Measurements from ENCODE around the gene ELOA. TPM values are rescaled to one million over a fixed set of nuclear protein-coding genes. Genes with fewer than 3 reads are reported as not detected.
"Not testable (repeated sequence)": the region's sequence is repeated elsewhere in the genome, so short reads cannot be mapped to it uniquely, and the experiment has no call there.

ELOA gene
- total RNA-seq, 1 experiment from 2014 or later: 65.9 TPM

DNA sequence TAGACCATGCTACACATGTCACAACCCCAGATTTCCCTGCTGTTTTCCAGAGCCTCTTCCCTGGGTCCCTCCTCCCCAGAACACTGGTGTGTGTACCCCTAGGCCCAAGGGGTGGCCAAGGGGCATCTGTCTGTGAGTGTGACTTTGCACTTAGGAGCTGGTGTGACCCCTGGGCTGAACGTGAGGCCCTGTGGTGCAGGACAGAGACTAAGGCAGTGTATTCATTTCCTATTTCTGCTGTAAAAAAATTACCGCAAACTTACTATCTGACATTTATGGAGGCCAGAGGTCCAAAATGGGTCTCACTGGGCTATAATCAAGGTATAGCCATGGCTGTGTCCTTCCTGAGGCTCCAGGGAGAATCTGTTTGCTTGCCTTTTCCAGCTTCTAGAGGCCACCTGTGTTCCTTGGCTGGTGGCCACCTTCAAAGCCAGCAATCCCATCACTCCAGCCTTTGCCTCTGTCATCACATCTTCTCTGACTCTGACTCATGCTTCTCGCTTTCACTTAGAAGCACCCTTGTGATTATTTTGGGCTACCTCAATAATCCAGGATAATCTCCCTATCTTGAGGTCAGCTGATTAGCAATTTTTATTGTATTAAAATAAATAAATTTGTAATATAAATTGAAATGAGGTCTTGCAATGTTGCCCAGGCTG, 24.0 kb upstream of the ELOA start:
- Histone ChIP-seq H3K4me1 (no peaks in the 10 kb centered on the region), H3K27ac (no peak overlapping the region), H3K9me3 (replicated peaks) (no peaks in the 10 kb centered on the region), H3K4me3 (no peak overlapping the region), H3K36me3 (no peaks in the 10 kb centered on the region), H3K27me3 (no peaks in the 10 kb centered on the region)
- DNase-seq: no peak

DNA sequence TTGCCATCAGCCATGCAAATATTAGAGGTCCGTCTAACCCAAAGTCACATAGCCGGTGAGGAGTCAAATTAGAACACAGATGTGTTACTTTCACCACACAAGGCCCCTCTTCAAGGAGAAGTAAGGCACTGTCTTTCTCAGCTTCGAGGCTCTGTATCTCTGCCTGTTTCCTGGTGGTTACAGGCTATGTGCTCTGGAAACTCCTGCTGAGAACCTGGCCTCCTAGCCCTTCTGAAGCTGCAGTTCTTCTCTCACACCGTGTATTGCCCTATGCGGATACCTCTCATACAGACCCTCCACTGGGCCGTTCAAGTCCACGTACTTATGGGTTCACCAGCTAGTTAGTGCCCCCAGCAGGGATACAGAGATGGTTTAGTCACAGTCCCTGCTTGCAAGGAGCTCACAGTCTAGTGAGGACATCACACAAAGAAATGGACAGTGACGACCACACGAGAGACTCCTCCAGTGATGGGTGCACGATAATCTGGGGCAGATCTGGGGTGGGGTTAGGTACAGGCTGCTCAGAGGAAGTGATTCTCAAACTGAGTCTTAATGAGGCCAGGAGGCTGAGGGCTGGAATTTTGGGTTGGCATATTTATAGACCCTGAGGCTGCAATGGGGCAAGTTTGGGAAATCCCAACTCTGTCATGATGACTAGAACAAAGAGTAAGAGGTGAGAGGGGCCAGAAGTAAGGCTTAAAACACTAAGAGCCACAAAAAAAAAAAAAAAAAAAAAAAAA, 22.8 kb upstream of the ELOA start:
- H3K27ac ChIP-seq: no peak overlapping the region
- no peaks in the 10 kb centered on the region for H3K36me3 ChIP-seq

DNA sequence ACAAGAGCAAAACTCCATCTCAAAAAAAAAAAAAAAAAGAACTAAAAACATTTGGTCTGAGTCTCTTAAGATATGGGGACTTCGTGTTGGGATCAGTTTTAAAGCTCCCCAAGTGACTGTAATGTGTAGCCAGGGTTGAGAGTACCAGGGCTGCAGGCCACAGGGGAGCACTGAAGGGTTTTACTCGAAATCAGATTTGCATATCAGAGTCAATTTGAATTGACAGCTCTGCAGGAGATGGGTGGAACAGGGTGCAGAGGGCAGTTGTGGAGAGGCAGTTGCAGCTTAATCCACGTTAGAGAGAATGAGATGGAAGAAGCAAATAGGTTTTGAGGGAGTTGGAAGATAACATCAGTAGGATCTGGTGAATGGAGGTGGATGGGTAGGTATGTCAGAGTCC, 20.6 kb upstream of the ELOA start:
- Histone ChIP-seq H3K9me3 (replicated peaks) (no peaks in the 10 kb centered on the region), H3K4me1 (no peaks in the 10 kb centered on the region), H3K4me3 (no peak overlapping the region), H3K27ac (no peak overlapping the region), H3K36me3 (no peaks in the 10 kb centered on the region), H3K27me3 (no peaks in the 10 kb centered on the region)
- DNase-seq: no peak

More for the DNA sequence above, 22.8 kb upstream of the ELOA start:
- Histone ChIP-seq H3K4me3 (no peak overlapping the region), H3K27me3 (no peaks in the 10 kb centered on the region), H3K4me1 (no peaks in the 10 kb centered on the region), H3K9me3 (replicated peaks) (no peaks in the 10 kb centered on the region)
- no peak for DNase-seq

DNA sequence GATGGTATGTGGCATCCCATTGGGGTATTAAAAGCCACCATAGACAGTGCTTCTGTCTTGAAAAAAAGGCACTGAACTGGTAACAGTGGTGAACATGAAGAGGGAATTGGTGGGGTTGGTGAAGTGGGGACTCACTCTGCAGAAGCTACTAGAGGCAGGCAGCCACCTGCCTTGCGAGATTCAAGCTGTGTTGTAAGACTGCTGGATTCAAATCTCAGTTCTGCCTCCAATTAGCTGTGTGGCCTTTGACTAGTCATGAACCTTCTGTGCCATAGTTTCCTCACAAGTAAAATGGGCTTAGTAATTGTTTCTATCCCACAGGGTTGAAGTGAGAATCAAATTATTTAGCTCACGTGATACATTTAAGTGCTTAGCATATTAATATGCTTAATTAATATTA, 16.6 kb upstream of the ELOA start:
- H3K36me3 ChIP-seq: no peaks in the 10 kb centered on the region
- H3K27ac ChIP-seq: no peak overlapping the region
- no peak for DNase-seq
- no peak overlapping the region for H3K4me3 ChIP-seq
- H3K9me3 ChIP-seq (replicated peaks): no peaks in the 10 kb centered on the region
- no peaks in the 10 kb centered on the region for H3K4me1 ChIP-seq
- H3K27me3 ChIP-seq: no peaks in the 10 kb centered on the region

DNA sequence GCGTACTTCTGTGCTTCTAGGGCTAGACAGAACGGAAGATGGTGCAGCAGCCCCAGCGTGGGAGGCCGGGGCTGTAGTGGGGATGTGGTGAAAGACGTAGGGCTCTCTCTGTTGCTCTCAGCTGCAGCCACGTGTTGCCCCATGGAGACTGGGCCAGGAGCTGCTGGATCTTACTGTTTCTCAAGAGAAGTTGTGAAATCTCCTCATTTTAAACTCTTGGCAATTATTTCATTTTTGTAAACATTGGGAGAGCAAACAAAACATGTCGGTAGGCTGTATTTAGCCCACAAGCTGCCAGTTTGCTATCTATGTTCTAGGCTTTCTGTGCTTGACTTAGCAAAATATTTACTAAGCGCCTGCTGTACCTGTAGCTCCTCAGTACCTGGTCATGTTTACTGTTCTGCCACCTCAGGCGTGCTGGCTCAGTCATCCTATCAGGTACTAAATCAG, 15.9 kb upstream of the ELOA start:
- DNase-seq: no peak
- Histone ChIP-seq H3K36me3 (no peaks in the 10 kb centered on the region), H3K9me3 (replicated peaks) (no peaks in the 10 kb centered on the region), H3K27me3 (no peaks in the 10 kb centered on the region), H3K27ac (no peak overlapping the region), H3K4me1 (no peaks in the 10 kb centered on the region), H3K4me3 (no peak overlapping the region)

DNA sequence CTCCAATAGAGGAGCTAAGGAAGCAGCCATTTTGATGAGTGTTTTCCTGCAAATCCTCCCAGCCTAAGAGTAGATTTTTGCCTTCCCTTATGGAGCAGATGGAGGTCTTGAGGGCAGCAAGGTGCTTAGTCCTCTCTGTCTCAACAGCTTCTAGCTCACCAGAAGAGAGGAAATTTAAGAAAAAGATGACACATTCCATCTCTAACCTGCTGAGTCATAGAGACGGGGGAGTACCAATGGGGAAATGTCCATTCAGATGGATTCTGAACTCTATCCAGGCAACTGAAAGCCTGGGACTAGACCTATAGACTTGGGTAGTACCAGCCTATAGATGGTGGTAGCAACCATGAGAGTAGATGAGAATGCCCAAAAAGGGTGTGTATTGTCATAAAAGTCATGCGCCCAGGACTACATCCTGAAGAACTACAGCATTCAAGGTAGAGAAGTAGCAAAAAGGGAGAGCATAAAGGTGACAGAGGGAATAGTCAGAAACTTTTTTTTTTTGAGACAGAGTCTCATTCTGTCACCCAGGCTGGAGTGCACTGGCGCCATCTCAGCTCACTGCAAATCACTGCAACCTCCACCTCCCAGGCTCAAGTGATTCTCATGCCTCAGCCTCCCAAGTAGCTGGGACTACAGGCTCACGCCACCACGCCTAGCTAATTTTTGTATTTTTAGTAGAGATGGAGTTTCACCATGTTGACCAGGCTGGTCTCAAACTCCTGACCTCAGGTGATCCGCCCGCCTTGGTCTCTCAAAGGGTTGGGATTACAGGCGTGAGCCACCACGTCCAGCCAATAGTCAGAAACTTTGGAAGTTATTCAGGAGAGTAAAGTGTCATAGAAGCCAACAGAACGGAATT, 10.7 kb upstream of the ELOA start:
- no peaks in the 10 kb centered on the region for H3K36me3 ChIP-seq
- H3K9me3 ChIP-seq (replicated peaks): no peaks in the 10 kb centered on the region
- H3K27me3 ChIP-seq: no peaks in the 10 kb centered on the region
- DNase-seq: no peak
- no peak overlapping the region for H3K4me3 ChIP-seq
- no peak overlapping the region for H3K27ac ChIP-seq
- no peaks in the 10 kb centered on the region for H3K4me1 ChIP-seq

DNA sequence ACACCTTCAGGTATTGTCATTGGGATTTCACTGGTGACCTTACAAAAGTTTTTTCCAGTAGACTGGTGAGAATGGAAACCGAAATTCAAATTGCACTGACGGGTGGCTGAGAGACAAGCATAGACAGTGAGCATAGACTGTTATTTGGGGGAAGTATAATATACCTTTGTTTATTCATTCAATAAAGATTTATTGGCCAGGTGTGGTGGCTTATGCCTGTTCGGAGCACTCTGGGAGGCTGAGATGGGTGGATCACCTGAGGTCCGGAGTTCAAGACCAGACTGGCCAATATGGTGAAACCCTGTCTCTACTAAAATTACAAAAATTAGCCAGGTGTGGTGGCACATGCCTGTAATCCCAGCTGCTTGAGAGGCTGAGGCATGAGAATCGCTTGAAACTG, 10.0 kb upstream of the ELOA start:
- H3K9me3 ChIP-seq (replicated peaks); H3K27me3 ChIP-seq; H3K4me3 ChIP-seq; H3K36me3 ChIP-seq; H3K27ac ChIP-seq; H3K4me1 ChIP-seq; DNase-seq: not testable (repeated sequence)

DNA sequence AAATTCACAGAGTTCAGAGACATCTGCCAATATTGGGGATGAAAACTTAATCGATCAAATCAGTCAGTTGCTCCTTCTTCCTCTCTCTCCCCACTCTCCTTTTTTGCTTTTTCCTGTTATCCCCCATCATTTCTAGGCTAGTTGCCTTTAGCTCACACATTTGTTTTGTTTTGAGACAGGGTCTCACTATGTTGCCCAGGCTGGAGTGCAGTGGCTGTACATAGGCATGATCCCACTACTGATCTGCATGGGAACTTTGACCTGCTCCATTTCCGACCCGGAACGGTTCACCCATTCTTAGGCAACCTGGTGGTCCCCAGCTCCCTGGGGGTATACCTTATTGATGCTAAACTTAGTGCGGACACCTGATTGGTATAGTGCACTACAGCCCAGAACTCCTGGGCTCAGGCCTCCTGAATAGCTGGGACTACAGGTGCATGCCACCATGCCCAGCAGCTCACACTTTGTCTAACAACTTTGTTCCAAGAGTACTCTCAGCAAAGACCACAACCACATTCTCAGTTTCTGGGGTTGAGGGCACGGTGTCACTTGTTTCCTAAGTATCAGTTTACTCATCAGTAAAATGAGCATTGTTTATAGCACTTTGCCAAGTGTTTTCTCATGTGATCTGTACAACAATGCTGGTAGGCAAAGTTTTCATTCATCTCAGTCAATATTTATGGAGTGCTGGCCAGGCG, 6.7 kb upstream of the ELOA start:
- no peak overlapping the region for H3K27ac ChIP-seq
- no peaks in the 10 kb centered on the region for H3K36me3 ChIP-seq
- DNase-seq: no peak
- no peaks in the 10 kb centered on the region for H3K4me1 ChIP-seq
- H3K9me3 ChIP-seq (replicated peaks): no peaks in the 10 kb centered on the region
- no peaks in the 10 kb centered on the region for H3K27me3 ChIP-seq
- no peak overlapping the region for H3K4me3 ChIP-seq

DNA sequence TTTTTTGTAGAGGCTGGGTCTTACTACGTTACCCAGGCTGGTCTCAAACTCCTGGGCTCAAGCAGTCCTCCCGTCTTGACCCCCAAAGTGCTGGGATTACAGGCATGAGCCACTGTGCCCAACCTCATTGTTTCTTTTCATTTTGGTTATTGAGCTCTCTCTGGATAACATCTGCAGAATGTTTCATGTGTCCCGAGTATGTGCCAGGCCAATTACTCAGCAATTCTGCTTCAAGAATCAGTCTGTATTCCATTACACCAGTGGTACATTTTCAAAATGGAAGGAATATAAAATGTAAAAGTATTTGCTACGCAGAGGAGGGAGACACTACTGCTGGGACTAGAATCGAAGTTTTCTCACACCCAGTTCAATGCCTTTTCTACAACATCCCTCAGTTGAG, 1.7 kb upstream of the ELOA start:
- H3K27ac ChIP-seq: no peak overlapping the region
- peaks cover 8% of the 10 kb centered on the region; the same call in 1 of the 2 replicates for H3K4me1 ChIP-seq
- H3K4me3 ChIP-seq: no peak overlapping the region
- DNase-seq: no peak
- peaks cover 5% of the 10 kb centered on the region; the same call in 1 of the 2 replicates for H3K36me3 ChIP-seq
- no peaks in the 10 kb centered on the region for H3K27me3 ChIP-seq
- H3K9me3 ChIP-seq (replicated peaks): no peaks in the 10 kb centered on the region

DNA sequence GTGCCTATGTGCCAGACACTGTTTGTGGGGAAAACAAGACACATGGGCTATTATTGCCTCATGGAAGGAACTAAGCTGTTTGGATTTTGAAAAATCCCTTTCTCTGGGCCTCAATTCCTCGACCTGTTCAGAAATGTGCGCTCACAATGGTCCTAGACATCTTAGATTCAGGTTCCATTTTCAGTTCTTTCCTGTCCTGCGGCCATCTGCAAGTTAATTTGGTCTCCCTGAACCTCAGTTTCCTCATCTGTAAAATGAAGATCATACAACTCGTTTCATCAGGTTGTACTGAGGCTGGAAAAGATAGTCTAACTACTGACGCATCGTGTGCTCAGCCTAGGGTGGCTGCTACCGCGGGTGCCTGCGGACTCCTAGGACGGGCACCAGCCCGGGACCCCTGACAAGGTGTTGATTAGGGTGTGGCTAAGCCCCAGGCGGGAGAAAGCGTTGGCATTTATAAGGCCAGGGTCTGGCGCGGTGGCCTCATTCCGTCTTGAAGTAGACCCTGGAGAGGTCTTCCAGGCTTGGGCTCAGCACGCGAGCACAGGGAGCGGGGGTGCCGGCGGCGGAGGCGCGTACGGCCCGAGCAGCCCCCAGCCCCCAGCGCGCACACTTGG, 493 bp upstream of the ELOA start:
- H3K4me1 ChIP-seq: peaks cover 8% of the 10 kb centered on the region; the same call in 1 of the 2 replicates
- no peaks in the 10 kb centered on the region for H3K9me3 ChIP-seq (replicated peaks)
- peak overlapping the region; percentile 42; the same call in 1 of the 2 replicates for H3K27ac ChIP-seq
- DNase-seq: peak in 1 of 2 experiments; percentile 40
- H3K27me3 ChIP-seq: no peaks in the 10 kb centered on the region
- peaks cover 5% of the 10 kb centered on the region; the same call in 1 of the 2 replicates for H3K36me3 ChIP-seq
- H3K4me3 ChIP-seq: peak overlapping the region; percentile 95

DNA sequence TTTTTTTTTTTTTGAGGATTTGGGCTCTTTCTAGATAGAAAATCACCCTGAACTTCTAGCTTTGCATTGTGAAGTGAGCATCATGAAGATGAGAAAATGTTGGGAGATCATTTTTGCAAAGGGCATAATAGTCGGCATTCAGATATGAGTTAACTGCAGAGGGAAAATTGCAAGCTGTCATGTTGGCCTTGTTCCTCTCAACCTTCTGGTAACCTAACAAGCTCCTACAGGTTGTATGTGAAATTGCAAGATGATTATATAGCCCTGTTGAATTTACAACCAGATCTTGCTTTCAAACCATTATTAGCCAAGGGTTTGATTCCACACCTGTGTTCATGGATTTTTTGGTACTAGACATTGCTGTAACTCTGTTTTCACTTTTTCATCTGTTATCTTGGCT, 2.2 kb downstream of the ELOA start:
- Histone ChIP-seq H3K27ac (no peak overlapping the region), H3K36me3 (peaks cover 15% of the 10 kb centered on the region), H3K4me1 (peaks cover 8% of the 10 kb centered on the region), H3K4me3 (no peak overlapping the region), H3K9me3 (replicated peaks) (no peaks in the 10 kb centered on the region), H3K27me3 (no peaks in the 10 kb centered on the region)
- DNase-seq: peak in 1 of 2 experiments; percentile 43

DNA sequence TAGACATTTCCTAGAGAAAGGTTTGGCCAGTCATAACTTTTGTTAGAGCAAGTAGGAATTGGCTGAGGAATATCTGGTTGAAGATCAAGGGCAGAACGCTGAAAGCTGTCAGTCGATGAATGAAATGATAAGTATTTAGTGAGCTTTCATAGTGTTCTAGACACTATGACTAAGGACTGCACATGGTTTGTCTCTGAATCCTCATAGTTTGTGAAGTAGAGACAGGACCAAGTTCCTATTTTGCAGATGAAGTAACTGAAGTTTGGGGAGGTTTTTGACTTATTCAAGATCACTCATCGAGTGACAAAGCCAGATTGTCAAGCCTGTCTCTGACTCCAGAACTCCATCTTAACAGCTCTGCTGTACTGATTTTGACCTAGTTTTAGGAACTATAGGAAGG, 4.7 kb downstream of the ELOA start:
- no peaks in the 10 kb centered on the region for H3K9me3 ChIP-seq (replicated peaks)
- no peaks in the 10 kb centered on the region for H3K27me3 ChIP-seq
- H3K4me1 ChIP-seq: peaks cover 5% of the 10 kb centered on the region; the same call in 1 of the 2 replicates
- DNase-seq: no peak
- H3K4me3 ChIP-seq: no peak overlapping the region
- peaks cover 40% of the 10 kb centered on the region for H3K36me3 ChIP-seq
- no peak overlapping the region for H3K27ac ChIP-seq

DNA sequence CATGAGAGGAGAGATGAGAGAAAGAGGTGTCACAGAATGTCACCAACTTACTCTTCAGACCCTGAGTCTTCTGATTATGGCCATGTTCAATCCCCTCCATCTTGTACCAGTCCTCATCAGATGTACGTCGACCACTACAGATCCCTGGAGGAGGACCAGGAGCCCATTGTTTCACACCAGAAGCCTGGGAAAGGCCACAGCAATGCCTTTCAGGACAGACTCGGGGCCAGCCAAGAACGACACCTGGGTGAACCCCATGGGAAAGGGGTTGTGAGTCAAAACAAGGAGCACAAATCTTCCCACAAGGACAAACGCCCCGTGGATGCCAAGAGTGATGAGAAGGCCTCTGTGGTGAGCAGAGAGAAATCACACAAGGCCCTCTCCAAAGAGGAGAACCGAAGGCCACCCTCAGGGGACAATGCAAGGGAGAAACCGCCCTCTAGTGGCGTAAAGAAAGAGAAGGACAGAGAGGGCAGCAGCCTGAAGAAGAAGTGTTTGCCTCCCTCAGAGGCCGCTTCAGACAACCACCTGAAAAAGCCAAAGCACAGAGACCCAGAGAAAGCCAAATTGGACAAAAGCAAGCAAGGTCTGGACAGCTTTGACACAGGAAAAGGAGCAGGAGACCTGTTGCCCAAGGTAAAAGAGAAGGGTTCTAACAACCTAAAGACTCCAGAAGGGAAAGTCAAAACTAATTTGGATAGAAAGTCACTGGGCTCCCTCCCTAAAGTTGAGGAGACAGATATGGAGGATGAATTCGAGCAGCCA, 8.0 kb downstream of the ELOA start:
- peaks cover 65% of the 10 kb centered on the region for H3K36me3 ChIP-seq
- peak; percentile 45 to 73 for DNase-seq
- H3K4me1 ChIP-seq: no peaks in the 10 kb centered on the region; the same call in 1 of the 2 replicates
- H3K27me3 ChIP-seq: no peaks in the 10 kb centered on the region
- no peaks in the 10 kb centered on the region for H3K9me3 ChIP-seq (replicated peaks)
- no peak overlapping the region for H3K27ac ChIP-seq
- H3K4me3 ChIP-seq: no peak overlapping the region

Data from SJCRH30 (cell line).